Suprapubic skin (tissue), 4 donors: ENCODE data around the gene AP3B1. TPM values are rescaled to one million over a fixed set of nuclear protein-coding genes. Genes with fewer than 3 reads are reported as not detected.

Experiments
- DNase-seq, 2 donors: peaks; one replicate each; pipeline ENCODE4 v3.0.0-alpha.2; 2019; ENCODE audit warnings: low spot score in 2 of 2
- H3K27ac ChIP-seq: fragments of 200-600 bp; sonication (generic); one replicate; pipeline ENCODE4 v1.5.1; 2019
- H3K27me3 ChIP-seq: fragments of 200-600 bp; sonication (generic); one replicate; pipeline ENCODE4 v1.5.1; 2019
- H3K36me3 ChIP-seq: fragments of 200-600 bp; sonication (generic); one replicate; pipeline ENCODE4 v1.5.1; 2019
- H3K4me1 ChIP-seq: fragments of 200-600 bp; sonication (generic); one replicate; pipeline ENCODE4 v1.5.1; 2019
- H3K4me3 ChIP-seq: fragments of 200-600 bp; sonication (generic); one replicate; pipeline ENCODE4 v1.5.1; 2019; ENCODE audit warnings: mild to moderate bottlenecking
- H3K9me3 ChIP-seq: fragments of 200-600 bp; sonication (generic); one replicate; pipeline ENCODE4 v1.5.1; 2019
- CTCF ChIP-seq, 2 donors: fragments of 200-600 bp in 1 of 2; fragments of 450-650 bp in 1 of 2; sonication (generic) in 1 of 2; IDR thresholded peaks; one replicate each; pipeline ENCODE4 v1.5.1; 2016 to 2019; ENCODE audit warnings: antibody characterized with exemption in 2 of 2, mild to moderate bottlenecking in 1 of 2, moderate library complexity in 1 of 2
- EP300 ChIP-seq: sonication (generic); formaldehyde crosslinking; IDR thresholded peaks from one replicate; pipeline ENCODE4 v1.6.1; 2017; ENCODE audit warnings: antibody characterized with exemption
- POLR2A ChIP-seq, 2 donors: fragments of 450-650 bp; IDR thresholded peaks; one replicate each; pipeline ENCODE4 v1.6.1; 2017; ENCODE audit warnings: antibody characterized with exemption in 2 of 2, mild to moderate bottlenecking in 2 of 2, moderate library complexity in 2 of 2
- POLR2AphosphoS5 ChIP-seq, 3 donors: sonication (generic); formaldehyde crosslinking; IDR thresholded peaks; one replicate each; pipeline ENCODE4 v1.6.1; 2017; ENCODE audit warnings: antibody characterized with exemption in 3 of 3
- WGBS: methylation state at CpG from one replicate; pipeline ENCODE4 v1.1.5; 2018; 5-methylcytosine and 5-hydroxymethylcytosine counted together
- total RNA-seq, 4 donors: library from RNA; depleted of rRNA; stranded (reverse); fragments of >200 nt; gene quantifications; one replicate each; pipeline ENCODE4 v1.1.0, GENCODE V29; 2016

Gene AP3B1
- total RNA-seq, 4 donors from 2014 or later = 32.2 to 44.0 (median 33.1) TPM

DNA sequence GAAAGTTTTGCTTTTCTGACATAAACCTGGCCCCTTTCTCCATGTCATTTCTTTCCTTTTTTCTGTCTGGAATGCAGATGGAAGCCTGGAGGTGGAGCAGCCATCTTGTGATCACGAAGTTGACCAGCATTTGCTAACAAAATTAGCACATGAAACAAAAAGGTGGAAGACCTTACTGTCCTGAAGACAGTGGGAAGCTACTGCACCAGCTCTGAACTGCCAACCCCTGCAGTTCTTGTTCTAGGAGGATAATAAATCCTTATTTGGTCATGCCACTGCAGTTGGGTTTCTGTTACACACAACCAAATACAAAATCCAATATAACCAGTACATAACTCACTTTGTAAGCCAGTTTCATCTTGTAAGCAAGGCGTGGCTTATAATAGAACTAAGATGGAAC lies 269.0 kb downstream of the AP3B1 start:
- Histone ChIP-seq H3K9me3 (no peaks in the 10 kb centered on the region), H3K27ac (no peak overlapping the region), H3K4me3 (no peak overlapping the region), H3K36me3 (peaks cover 9% of the 10 kb centered on the region), H3K27me3 (no peaks in the 10 kb centered on the region), H3K4me1 (no peaks in the 10 kb centered on the region)
- TF ChIP-seq EP300 (no peak), CTCF (IDR thresholded peaks at IDR 0.05) (no peak), POLR2A (IDR thresholded peaks at IDR 0.05) (no peak), POLR2AphosphoS5 (IDR thresholded peaks at IDR 0.05) (no peak)
- WGBS = 84% methylated on average over 2 of the region's 2 CpGs
- no peak for DNase-seq

GRCh38 chr5:78019744-78020143 lies 274.8 kb downstream of the AP3B1 start:
- Histone ChIP-seq H3K27me3 (no peaks in the 10 kb centered on the region), H3K36me3 (peaks cover 5% of the 10 kb centered on the region), H3K9me3 (no peaks in the 10 kb centered on the region), H3K4me1 (no peaks in the 10 kb centered on the region), H3K27ac (no peak overlapping the region), H3K4me3 (no peak overlapping the region)
- DNase-seq = no peak
- WGBS = 88% methylated on average over 5 of the region's 5 CpGs
- TF ChIP-seq CTCF (IDR thresholded peaks at IDR 0.05) (no peak), POLR2AphosphoS5 (IDR thresholded peaks at IDR 0.05) (no peak), POLR2A (IDR thresholded peaks at IDR 0.05) (no peak), EP300 (no peak)

DNA sequence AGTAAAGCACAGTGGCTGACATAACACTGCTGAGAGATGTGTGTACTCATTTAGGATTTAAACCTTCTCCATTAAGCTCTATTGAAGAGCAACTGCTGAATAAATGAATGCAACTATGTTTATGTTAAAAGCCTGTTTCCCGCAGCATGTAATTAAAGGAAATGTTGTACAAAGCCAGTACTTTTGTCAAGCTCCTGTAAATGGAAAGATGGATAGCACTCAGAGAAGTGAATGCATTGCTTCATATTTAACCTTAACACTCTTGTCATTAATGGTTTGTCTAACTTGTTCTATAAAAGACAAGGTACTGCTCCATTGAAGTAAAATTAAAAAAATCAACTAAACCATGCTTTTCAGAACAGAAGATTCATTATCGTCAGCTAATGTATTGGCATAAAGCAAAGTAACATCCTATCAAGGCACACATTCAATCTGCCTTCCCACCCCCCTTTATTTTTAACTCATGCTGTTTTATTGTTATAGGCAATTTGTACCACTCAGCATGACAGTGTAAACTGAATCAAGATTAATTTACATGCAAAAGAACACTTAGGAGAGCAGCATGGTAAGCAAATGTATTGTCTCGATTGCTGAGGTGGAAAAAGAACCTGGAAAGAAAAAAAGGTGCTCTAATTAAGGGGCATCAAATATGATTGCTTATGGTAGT lies 277.5 kb downstream of the AP3B1 start:
- no peak overlapping the region for H3K27ac ChIP-seq
- TF ChIP-seq POLR2A (IDR thresholded peaks at IDR 0.05) = no peak
- no peak for DNase-seq
- no peaks in the 10 kb centered on the region for H3K27me3 ChIP-seq
- H3K4me3 ChIP-seq = no peak overlapping the region
- H3K36me3 ChIP-seq = no peaks in the 10 kb centered on the region
- H3K4me1 ChIP-seq = no peaks in the 10 kb centered on the region
- no peaks in the 10 kb centered on the region for H3K9me3 ChIP-seq
- 88% methylated on average over 3 of the region's 3 CpGs for WGBS

- Histone ChIP-seq H3K27ac (no peak overlapping the region), H3K4me1 (no peaks in the 10 kb centered on the region), H3K27me3 (no peaks in the 10 kb centered on the region), H3K36me3 (no peaks in the 10 kb centered on the region), H3K9me3 (no peaks in the 10 kb centered on the region), H3K4me3 (no peak overlapping the region)
- no peak for TF ChIP-seq CTCF (IDR thresholded peaks at IDR 0.05)
- TF ChIP-seq POLR2AphosphoS5 (IDR thresholded peaks at IDR 0.05) = no peak
- TF ChIP-seq POLR2A (IDR thresholded peaks at IDR 0.05) = no peak
- no peak for TF ChIP-seq EP300
- DNase-seq = no peak
- 81% methylated on average over 5 of the region's 5 CpGs for WGBS
These were observed 284.5 kb downstream of the AP3B1 start for GRCh38 chr5:78009937-78010527.

GRCh38 chr5:78008356-78008967 lies 286.0 kb downstream of the AP3B1 start:
- Histone ChIP-seq H3K27ac (no peak overlapping the region), H3K36me3 (no peaks in the 10 kb centered on the region), H3K4me1 (no peaks in the 10 kb centered on the region), H3K27me3 (no peaks in the 10 kb centered on the region), H3K9me3 (no peaks in the 10 kb centered on the region), H3K4me3 (no peak overlapping the region)
- 55% methylated on average over 1 of the region's 1 CpG for WGBS
- no peak for DNase-seq
- TF ChIP-seq POLR2A (IDR thresholded peaks at IDR 0.05) = no peak
- no peak for TF ChIP-seq POLR2AphosphoS5 (IDR thresholded peaks at IDR 0.05)
- no peak for TF ChIP-seq EP300
- TF ChIP-seq CTCF (IDR thresholded peaks at IDR 0.05) = peak in 1 of 2 donors; percentile 37
